IMR-90 (cell line): ENCODE results near the gene RAPGEF1. TPM values are rescaled to one million over a fixed set of nuclear protein-coding genes. Genes with fewer than 3 reads are reported as not detected.
A peak's percentile ranks its signal among the peaks of the same experiment; 100 is the strongest.

Experiments
- ATAC-seq: fragments of 200-7000 bp; cut with Tn5 transposase; 2 replicates; pipeline ENCODE4 v1.9.1; 2020; ENCODE audit warnings: low read depth, mild to moderate bottlenecking, moderate library complexity
- BruUV-seq: library from RNA; stranded (reverse); fragments of 400-500 nt; replicated peaks from 2 replicates; lab custom pipeline; 2021; lab: Mats Ljungman, UMichigan
- CTCF ChIA-PET: fragments of 300-600 bp; formaldehyde crosslinking; extraction: SDS; loops from one replicate; lab custom pipeline; 2021; ENCODE audit warnings: antibody characterized with exemption; lab: Yijun Ruan, JAX
- POLR2A ChIA-PET: fragments of 300-600 bp; sonication (Branson Sonifier 250); formaldehyde crosslinking; loops from one replicate; lab custom pipeline; 2022; ENCODE audit warnings: antibody characterized with exemption; ENCODE audit not compliant: unreplicated experiment; lab: Charles Lee
- DNase-seq: peaks from one replicate; pipeline ENCODE4 v3.0.0; 2013
- H2AFZ ChIP-seq: replicated peaks from 2 replicates; pipeline ENCODE3; 2013; ENCODE audit warnings: low read length, mild to moderate bottlenecking; ENCODE audit not compliant: poor library complexity
- H2AK5ac ChIP-seq: 2 replicates; pipeline ENCODE4 v1.6.1; 2013; ENCODE audit warnings: low read depth, low read length, inconsistent platforms
- H2AK9ac ChIP-seq: replicated peaks from 2 replicates; pipeline ENCODE3; 2013; ENCODE audit warnings: mild to moderate bottlenecking, low read depth, low read length, moderate library complexity; ENCODE audit not compliant: poor library complexity
- H2BK120ac ChIP-seq: 2 replicates; pipeline ENCODE4 v1.6.1; 2013; ENCODE audit warnings: low read depth, low read length, inconsistent platforms
- H2BK15ac ChIP-seq: 3 replicates; pipeline ENCODE4 v1.6.1; 2013; ENCODE audit warnings: low read depth, low read length, inconsistent platforms
- H2BK20ac ChIP-seq: 2 replicates; pipeline ENCODE4 v1.6.1; 2013; ENCODE audit warnings: low read depth, mild to moderate bottlenecking, inconsistent platforms, low read length, moderate library complexity
- H2BK5ac ChIP-seq: 2 replicates; pipeline ENCODE4 v1.6.1; 2013; ENCODE audit warnings: mild to moderate bottlenecking, low read depth, low read length, inconsistent platforms; ENCODE audit not compliant: poor library complexity, severe bottlenecking
- H3K14ac ChIP-seq: replicated peaks from 2 replicates; pipeline ENCODE4 v1.6.1; 2013; ENCODE audit warnings: low read depth, low read length, inconsistent platforms
- H3K18ac ChIP-seq: 2 replicates; pipeline ENCODE4 v1.6.1; 2013; ENCODE audit warnings: low read depth, low read length, control low read depth
- H3K23ac ChIP-seq: 2 replicates; pipeline ENCODE4 v1.6.1; 2013; ENCODE audit warnings: low read depth, low read length, inconsistent platforms
- H3K27ac ChIP-seq: 2 replicates; pipeline ENCODE4 v1.5.1; 2013; ENCODE audit warnings: mild to moderate bottlenecking, control low read depth, low read length; ENCODE audit not compliant: insufficient read depth
- H3K27me3 ChIP-seq: 2 replicates; pipeline ENCODE4 v1.6.1; 2013; ENCODE audit warnings: low read length; ENCODE audit not compliant: control insufficient read depth, insufficient read depth
- H3K36me3 ChIP-seq: 2 replicates; pipeline ENCODE4 v1.6.1; 2013; ENCODE audit warnings: low read length, mixed read lengths; ENCODE audit not compliant: control insufficient read depth, insufficient read depth
- H3K4ac ChIP-seq: 2 replicates; pipeline ENCODE4 v1.6.1; 2013; ENCODE audit warnings: low read depth, low read length, inconsistent platforms
- H3K4me1 ChIP-seq: 2 replicates; pipeline ENCODE4 v1.6.1; 2013; ENCODE audit warnings: low read length, mixed read lengths; ENCODE audit not compliant: control insufficient read depth, insufficient read depth
- H3K4me2 ChIP-seq: 2 replicates; pipeline ENCODE4 v1.6.1; 2013; ENCODE audit warnings: low read depth, mild to moderate bottlenecking, control low read depth, low read length, moderate library complexity
- H3K4me3 ChIP-seq: 2 replicates; pipeline ENCODE4 v1.5.1; 2013; ENCODE audit warnings: low read depth, mild to moderate bottlenecking, control low read depth, low read length, moderate library complexity; ENCODE audit not compliant: insufficient read depth
- H3K56ac ChIP-seq: 2 replicates; pipeline ENCODE4 v1.6.1; 2013; ENCODE audit warnings: low read length, inconsistent platforms; ENCODE audit not compliant: insufficient read depth; ENCODE audit errors: extremely low read depth
- H3K79me1 ChIP-seq, 2 experiments: 2 replicates each; pipeline ENCODE4 v1.6.1; 2013; ENCODE audit warnings: low read length in 2 of 2, inconsistent platforms in 1 of 2, low read depth in 1 of 2
- H3K9ac ChIP-seq: 2 replicates; pipeline ENCODE4 v1.6.1; 2013; ENCODE audit warnings: low read depth, low read length, control low read depth
- H3K9me1 ChIP-seq: 2 replicates; pipeline ENCODE4 v1.6.1; 2013; ENCODE audit warnings: low read length, inconsistent platforms; ENCODE audit not compliant: insufficient read depth
- H3K9me3 ChIP-seq: 2 replicates; pipeline ENCODE4 v1.6.1; 2013; ENCODE audit warnings: low read length; ENCODE audit not compliant: control insufficient read depth, insufficient read depth
- H4K20me1 ChIP-seq: 2 replicates; pipeline ENCODE4 v1.6.1; 2013; ENCODE audit warnings: low read length, inconsistent platforms; ENCODE audit not compliant: insufficient read depth
- H4K5ac ChIP-seq: 2 replicates; pipeline ENCODE4 v1.6.1; 2013; ENCODE audit warnings: mild to moderate bottlenecking, low read depth, low read length, control low read depth
- H4K8ac ChIP-seq, 2 experiments: 2 replicates each; pipeline ENCODE4 v1.6.1; 2013; ENCODE audit warnings: low read depth in 2 of 2, low read length in 2 of 2, control low read depth in 1 of 2, inconsistent platforms in 1 of 2
- H4K91ac ChIP-seq: 2 replicates; pipeline ENCODE4 v1.6.1; 2013; ENCODE audit warnings: low read depth, low read length, inconsistent platforms; ENCODE audit not compliant: insufficient read depth
- MAFK ChIP-seq: IDR thresholded peaks from 2 replicates; pipeline ENCODE4 v1.6.1; 2012; ENCODE audit warnings: low read depth, low read length, improper control_type of control experiment
- MAZ ChIP-seq: IDR thresholded peaks from 2 replicates; pipeline ENCODE4 v1.6.1; 2012; ENCODE audit warnings: low read depth, mild to moderate bottlenecking, low read length, improper control_type of control experiment, moderate library complexity, borderline replicate concordance
- SMC3 ChIP-seq: fragments of 150-350 bp; IDR thresholded peaks from 2 replicates; pipeline ENCODE4 v1.6.1; 2016; ENCODE audit warnings: low read depth, mild to moderate bottlenecking, antibody characterized with exemption, low read length, moderate library complexity
- WGBS, 2 experiments: methylation state at CpG; one replicate each; pipeline versions ENCODE4 v1.1.5 to v1.1.7; 2013; ENCODE audit warnings: missing lambda C conversion rate in 2 of 2; ENCODE audit not compliant: insufficient read length in 1 of 2; ENCODE audit errors: extremely low coverage in 2 of 2; 5-methylcytosine and 5-hydroxymethylcytosine counted together
- dilution Hi-C: fragments of 300-500 bp; cut with HindIII; formaldehyde crosslinking; loops from one replicate; pipeline ENCODE4 v1.14.3; 2018; ENCODE audit warnings: low sequenced_read_pairs; ENCODE audit not compliant: unreplicated experiment
- in situ Hi-C: fragments of 300-500 bp; cut with MboI; formaldehyde crosslinking; loops from 3 replicates; pipeline ENCODE4 v1.14.3; 2019; ENCODE audit warnings: low sequenced_read_pairs, inconsistent platforms, mixed read lengths
- intact Hi-C: fragments of 100-400 bp; cut with micrococcal nuclease; formaldehyde crosslinking; loops from 2 replicates; pipeline ENCODE4 v1.10.0; 2022
- polyA plus RNA-seq, 3 experiments: library from polyadenylated mRNA; depleted of rRNA; stranded (reverse); fragments of >200 nt; gene quantifications; 2 replicates each; pipeline ENCODE4 v1.2.3, GENCODE V29; 2012; ENCODE audit warnings: low replicate concordance in 1 of 3
- total RNA-seq: library from RNA; depleted of rRNA; stranded (reverse); fragments of >200 nt; gene quantifications from 2 replicates; pipeline ENCODE4 v1.2.3, GENCODE V29; 2012
- TF ChIP-seq, protein P1 (sequence below): fragments of 150-350 bp; IDR thresholded peaks from 2 replicates; pipeline ENCODE4 v1.6.1; 2016; ENCODE audit warnings: low read depth, mild to moderate bottlenecking, low read length, moderate library complexity, borderline replicate concordance

Gene RAPGEF1
- total and polyA plus RNA-seq, 2 of the 4 experiments (the other 2 are of a cell fraction) = 13.1 to 22.3 TPM

DNA sequence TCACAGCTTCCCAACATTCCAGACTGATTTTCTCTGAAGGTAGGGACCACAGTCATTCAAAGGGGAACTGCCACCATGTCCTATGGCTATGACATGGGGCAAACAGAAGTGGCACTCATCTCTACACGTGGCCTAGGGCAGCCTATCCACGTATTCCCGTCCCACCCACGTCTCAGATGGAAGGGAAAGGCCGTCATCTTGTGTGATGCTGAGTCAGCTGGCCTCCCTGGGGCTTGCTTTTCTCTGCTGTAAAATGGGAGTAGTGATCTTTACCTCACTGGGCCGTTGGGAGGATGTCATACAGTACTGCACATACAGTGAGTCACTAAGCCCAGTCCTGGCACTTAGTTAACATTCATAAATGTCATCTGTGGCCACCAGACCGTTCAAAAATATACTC is 72.3 kb downstream of the RAPGEF1 start:
- H4K5ac ChIP-seq = no peak overlapping the region
- H3K4me3 ChIP-seq = no peak overlapping the region
- H2BK15ac ChIP-seq = 0 out of 3 replicates have a peak overlapping the region, but pooled peaks have one; percentile 15
- TF ChIP-seq MAFK = peak; percentile 59
- no peak for TF ChIP-seq SMC3
- no peak for TF ChIP-seq MAZ
- TF ChIP-seq, protein P1, sequence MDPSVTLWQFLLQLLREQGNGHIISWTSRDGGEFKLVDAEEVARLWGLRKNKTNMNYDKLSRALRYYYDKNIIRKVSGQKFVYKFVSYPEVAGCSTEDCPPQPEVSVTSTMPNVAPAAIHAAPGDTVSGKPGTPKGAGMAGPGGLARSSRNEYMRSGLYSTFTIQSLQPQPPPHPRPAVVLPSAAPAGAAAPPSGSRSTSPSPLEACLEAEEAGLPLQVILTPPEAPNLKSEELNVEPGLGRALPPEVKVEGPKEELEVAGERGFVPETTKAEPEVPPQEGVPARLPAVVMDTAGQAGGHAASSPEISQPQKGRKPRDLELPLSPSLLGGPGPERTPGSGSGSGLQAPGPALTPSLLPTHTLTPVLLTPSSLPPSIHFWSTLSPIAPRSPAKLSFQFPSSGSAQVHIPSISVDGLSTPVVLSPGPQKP = no peak
- 0 out of 2 replicates have a peak overlapping the region, but pooled peaks have one; percentile 12 for H4K91ac ChIP-seq
- H2AK5ac ChIP-seq = peak overlapping the region; percentile 99
- intact Hi-C loops (no loop called here), dilution Hi-C loops (no loop called here), in situ Hi-C loops (no loop called here)
- no peaks in the 10 kb centered on the region for H3K27me3 ChIP-seq
- H3K4me2 ChIP-seq = no peak overlapping the region
- no peak overlapping the region for H3K56ac ChIP-seq
- ChIA-PET POLR2A (no interaction called here), CTCF (interaction anchor here (1.3 kb wide), 1 partner anchor 12 kb away, joined by 3 read pairs; no protein-coding TSS in a partner anchor)
- H3K36me3 ChIP-seq = no peaks in the 10 kb centered on the region
- H2AFZ ChIP-seq = no peak overlapping the region
- H4K20me1 ChIP-seq = peaks cover 60% of the 10 kb centered on the region
- peak overlapping the region; percentile 9 for H3K18ac ChIP-seq
- peaks cover 19% of the 10 kb centered on the region for H3K4me1 ChIP-seq
- peak overlapping the region; percentile 83 for H3K23ac ChIP-seq
- H3K9me1 ChIP-seq = peaks cover 35% of the 10 kb centered on the region
- H2AK9ac ChIP-seq = peak overlapping the region; percentile 62
- H2BK5ac ChIP-seq = no peak overlapping the region
- peak overlapping the region; percentile 65 for H2BK120ac ChIP-seq
- no peak overlapping the region for H3K27ac ChIP-seq
- DNase-seq = no peak
- no peaks in the 10 kb centered on the region for H3K9me3 ChIP-seq
- no peak overlapping the region for H3K9ac ChIP-seq
- H3K4ac ChIP-seq = peak overlapping the region; percentile 70
- no TSS peak for BruUV-seq
- WGBS, 2 experiments = 50% methylated on average over 1 of the region's 7 CpGs; no CpG with 5 or more reads in 1 of the 2 experiments
- peaks cover 50 to 82% of the 10 kb centered on the region in 2 experiments for H3K79me1 ChIP-seq
- peak overlapping the region; percentile 66; the same call in 1 of the 2 replicates for H3K14ac ChIP-seq
- H4K8ac ChIP-seq = no peak overlapping the region; a peak in 1 of 4 replicates
- no peak for ATAC-seq
- H2BK20ac ChIP-seq = peak overlapping the region; percentile 49; the same call in 1 of the 2 replicates
